HEK293 (cell line): ENCODE measurements around the gene ZCCHC14.

Source experiments
- CTCF ChIA-PET: fragments of 350-600 bp; formaldehyde crosslinking; extraction: SDS; loops from one replicate; lab custom pipeline; 2021; ENCODE audit warnings: antibody characterized with exemption; lab: Yijun Ruan, JAX
- POLR2A ChIA-PET: fragments of 300-600 bp; formaldehyde crosslinking; extraction: SDS; loops from one replicate; lab custom pipeline; 2020; ENCODE audit warnings: antibody characterized with exemption, inconsistent platforms; lab: Yijun Ruan, JAX
- H3K27ac ChIP-seq: fragments of 200-500 bp; sonication (Bioruptor generic); 2 replicates; pipeline ENCODE4 v1.5.1; 2014; ENCODE audit warnings: low read depth, low read length, control low read depth, inconsistent platforms; ENCODE audit errors: extremely low read depth
- H3K36me3 ChIP-seq, 2 experiments: fragments of 200-500 bp in 1 of 2; sonication (Bioruptor generic) in 1 of 2; 1 replicate in 1 of 2; 2 replicates in 1 of 2; pipeline ENCODE4 v1.5.1; 2014 to 2017; ENCODE audit warnings: inconsistent platforms in 2 of 2, low read length in 2 of 2; ENCODE audit not compliant: control insufficient read depth in 2 of 2, insufficient read depth in 1 of 2
- H3K4me1 ChIP-seq: fragments of 200-500 bp; sonication (Bioruptor generic); 2 replicates; pipeline ENCODE4 v1.5.1; 2014; ENCODE audit warnings: mild to moderate bottlenecking, low read length, inconsistent platforms; ENCODE audit not compliant: control insufficient read depth, insufficient read depth
- H3K4me3 ChIP-seq: 2 replicates; pipeline ENCODE4 v1.5.1; 2011; ENCODE audit warnings: low read depth, mild to moderate bottlenecking, control low read depth, low read length, moderate library complexity
- H3K9me3 ChIP-seq: fragments of 200-500 bp; sonication (Bioruptor generic); 2 replicates; pipeline ENCODE4 v1.5.1; 2014; ENCODE audit warnings: low read depth, low read length, inconsistent platforms; ENCODE audit not compliant: control insufficient read depth, insufficient read depth
- GLI2 ChIP-seq: fragments of 450-650 bp; formaldehyde crosslinking; IDR thresholded peaks from 2 replicates; pipeline ENCODE4; 2017; ENCODE audit warnings: missing biosample characterization, missing genetic modification characterization, low read depth, borderline replicate concordance
- IKZF3 ChIP-seq: fragments of 450-650 bp; IDR thresholded peaks from 2 replicates; pipeline ENCODE4 v1.5.0; 2018; ENCODE audit warnings: missing biosample characterization, mild to moderate bottlenecking, missing genetic modification characterization, moderate library complexity
- KLF1 ChIP-seq: fragments of 450-650 bp; formaldehyde crosslinking; IDR thresholded peaks from 2 replicates; pipeline ENCODE4 v1.5.1; 2016; ENCODE audit warnings: missing biosample characterization, missing genetic modification characterization
- PATZ1 ChIP-seq: fragments of 450-650 bp; formaldehyde crosslinking; IDR thresholded peaks from 2 replicates; pipeline ENCODE4 v1.5.1; 2016; ENCODE audit warnings: missing biosample characterization, missing genetic modification characterization
- REPIN1 ChIP-seq: fragments of 450-650 bp; formaldehyde crosslinking; IDR thresholded peaks from 2 replicates; pipeline ENCODE4 v1.5.1; 2017; ENCODE audit warnings: missing biosample characterization, missing genetic modification characterization, low read depth
- SALL2 ChIP-seq: fragments of 450-650 bp; formaldehyde crosslinking; IDR thresholded peaks from 2 replicates; pipeline ENCODE4 v1.5.0; 2017; ENCODE audit warnings: missing biosample characterization, mild to moderate bottlenecking, missing genetic modification characterization, borderline replicate concordance
- ZEB2 ChIP-seq: fragments of 450-650 bp; formaldehyde crosslinking; IDR thresholded peaks from 2 replicates; pipeline ENCODE4 v1.5.1; 2016; ENCODE audit warnings: missing biosample characterization, missing genetic modification characterization
- ZFP3 ChIP-seq: fragments of 450-650 bp; formaldehyde crosslinking; IDR thresholded peaks from 2 replicates; pipeline ENCODE4 v1.5.1; 2016; ENCODE audit warnings: low read depth, missing biosample characterization, missing genetic modification characterization
- ZFP37 ChIP-seq: fragments of 450-650 bp; formaldehyde crosslinking; IDR thresholded peaks from 2 replicates; pipeline ENCODE4 v1.5.1; 2016; ENCODE audit warnings: missing biosample characterization, missing genetic modification characterization
- ZNF138 ChIP-seq: fragments of 450-650 bp; formaldehyde crosslinking; IDR thresholded peaks from 2 replicates; pipeline ENCODE4 v1.5.1; 2016; ENCODE audit warnings: missing biosample characterization, missing genetic modification characterization, borderline replicate concordance
- ZNF16 ChIP-seq: fragments of 450-650 bp; formaldehyde crosslinking; IDR thresholded peaks from 2 replicates; pipeline ENCODE4 v1.5.1; 2016; ENCODE audit warnings: low read depth, missing biosample characterization, missing genetic modification characterization
- ZNF266 ChIP-seq: fragments of 450-650 bp; formaldehyde crosslinking; IDR thresholded peaks from 2 replicates; pipeline ENCODE4 v1.5.1; 2016; ENCODE audit warnings: missing biosample characterization, missing genetic modification characterization, low read depth
- ZNF514 ChIP-seq: fragments of 450-650 bp; formaldehyde crosslinking; IDR thresholded peaks from 2 replicates; pipeline ENCODE4 v1.5.1; 2016; ENCODE audit warnings: missing biosample characterization, missing genetic modification characterization
- ZNF518A ChIP-seq: fragments of 450-650 bp; formaldehyde crosslinking; conservative IDR thresholded peaks from 2 replicates; pipeline ENCODE4 v1.5.1; 2016; ENCODE audit warnings: low read depth, missing biosample characterization, missing genetic modification characterization
- ZNF544 ChIP-seq: fragments of 450-650 bp; formaldehyde crosslinking; IDR thresholded peaks from 2 replicates; pipeline ENCODE4 v1.5.0; 2017; ENCODE audit warnings: missing biosample characterization, missing genetic modification characterization
- ZNF600 ChIP-seq: fragments of 450-650 bp; formaldehyde crosslinking; IDR thresholded peaks from 2 replicates; pipeline ENCODE4 v1.5.1; 2016; ENCODE audit warnings: missing biosample characterization, missing genetic modification characterization
- ZNF747 ChIP-seq: fragments of 450-650 bp; formaldehyde crosslinking; IDR thresholded peaks from 2 replicates; pipeline ENCODE4 v1.5.1; 2016; ENCODE audit warnings: missing biosample characterization, missing genetic modification characterization
- ZNF76 ChIP-seq: fragments of 450-650 bp; formaldehyde crosslinking; IDR thresholded peaks from 2 replicates; pipeline ENCODE4; 2016; ENCODE audit warnings: low read depth, missing biosample characterization, missing genetic modification characterization, borderline replicate concordance
- ZNF768 ChIP-seq: fragments of 450-650 bp; formaldehyde crosslinking; IDR thresholded peaks from 2 replicates; pipeline ENCODE4 v1.5.1; 2018; ENCODE audit warnings: missing biosample characterization, mild to moderate bottlenecking, missing genetic modification characterization
- ZNF776 ChIP-seq: fragments of 450-650 bp; formaldehyde crosslinking; IDR thresholded peaks from 2 replicates; pipeline ENCODE4 v1.5.0; 2017; ENCODE audit warnings: missing biosample characterization, missing genetic modification characterization, borderline replicate concordance
- ZNF843 ChIP-seq: fragments of 450-650 bp; formaldehyde crosslinking; IDR thresholded peaks from 2 replicates; pipeline ENCODE4 v1.5.1; 2016; ENCODE audit warnings: missing biosample characterization, missing genetic modification characterization

Gene ZCCHC14

GRCh38 chr16:87459027-87459426, 33.8 kb downstream of the ZCCHC14 start:
- CTCF ChIA-PET: no interaction called here
- no peak for TF ChIP-seq ZNF747
- no peak for TF ChIP-seq ZFP37 (tag by site-specific recombination)
- no peak for TF ChIP-seq PATZ1
- no peak for TF ChIP-seq ZNF768 (tag by site-specific recombination)
- TF ChIP-seq ZEB2: no peak
- no peak for TF ChIP-seq IKZF3 (tag by site-specific recombination)
- TF ChIP-seq SALL2: no peak
- no peak for TF ChIP-seq ZNF776 (tag by site-specific recombination)
- no peak for TF ChIP-seq ZFP3
- TF ChIP-seq GLI2 (tag by site-specific recombination): no peak
- no peak for TF ChIP-seq ZNF16 (tag by site-specific recombination)
- TF ChIP-seq ZNF518A (tag by site-specific recombination): no peak
- no peak for TF ChIP-seq REPIN1 (tag by site-specific recombination)
- no peak for TF ChIP-seq ZNF514 (tag by site-specific recombination)
- TF ChIP-seq ZNF266 (tag by site-specific recombination): no peak
- no peak for TF ChIP-seq KLF1
- no peak for TF ChIP-seq ZNF843 (tag by site-specific recombination)
- no peak for TF ChIP-seq ZNF138
- TF ChIP-seq, all 188 proteins: peak for 0
- Histone ChIP-seq H3K27ac (no peak overlapping the region), H3K4me1 (peaks cover 9% of the 10 kb centered on the region), H3K4me3 (no peak overlapping the region), H3K36me3 (peaks cover 7 to 42% of the 10 kb centered on the region in 2 experiments; a peak in 2 of 3 replicates), H3K9me3 (no peaks in the 10 kb centered on the region)
- POLR2A ChIA-PET: no interaction called here

GRCh38 chr16:87458424-87458915, 34.4 kb downstream of the ZCCHC14 start:
- Histone ChIP-seq H3K9me3 (no peaks in the 10 kb centered on the region), H3K4me3 (no peak overlapping the region), H3K27ac (no peak overlapping the region), H3K36me3 (peaks cover 7 to 46% of the 10 kb centered on the region in 2 experiments; a peak in 2 of 3 replicates), H3K4me1 (peaks cover 9% of the 10 kb centered on the region)
- POLR2A ChIA-PET: no interaction called here
- CTCF ChIA-PET: no interaction called here
- TF ChIP-seq ZNF600 (tag by site-specific recombination) (0 out of 2 replicates have a peak, but pooled peaks have one; percentile 3), ZNF544 (tag by site-specific recombination) (no peak), ZNF76 (tag by site-specific recombination) (no peak)
